Measurements from ENCODE around the gene TRAF1. TPM values are rescaled to one million over a fixed set of nuclear protein-coding genes. Genes with fewer than 3 reads are reported as not detected.

Gene TRAF1
- total and polyA plus RNA-seq, 2 of the 13 experiments (the other 11 are each of a cell fraction or from before 2014, with no cell fraction given): 0.44 to 1.0 TPM

- H3K27me3 ChIP-seq (ENCODE audit: control insufficient read depth in 1 of 2, insufficient read depth in 2 of 2, low read length in 2 of 2): no peaks in the 10 kb centered on the region
- H3K4me2 ChIP-seq (ENCODE audit: low read depth, low read length): no peak overlapping the region
- WGBS (ENCODE audit: low lambda C conversion rate): 79% methylated on average over 2 of the region's 2 CpGs
- intact Hi-C loops (cut with micrococcal nuclease; ENCODE audit: unreplicated experiment): no loop called here
- no peaks in the 10 kb centered on the region for H3K9me3 ChIP-seq (ENCODE audit: low read length)
- H2AFZ ChIP-seq (ENCODE audit: low read length): no peak overlapping the region
- no peaks in the 10 kb centered on the region for H3K79me2 ChIP-seq (ENCODE audit: insufficient read depth, low read length)
- H3K4me1 ChIP-seq (ENCODE audit: insufficient read depth, low read length): no peaks in the 10 kb centered on the region
- no TSS peak for BruUV-seq (replicated peaks)
- ATAC-seq (no peak), DNase-seq (ENCODE audit: low spot score) (no peak), FAIRE-seq (no peak)
- peaks cover 6 to 15% of the 10 kb centered on the region in 2 experiments; a peak in 4 of 5 replicates for H3K36me3 ChIP-seq (replicated peaks in 1 of 2; ENCODE audit: control insufficient read depth in 1 of 2, insufficient read depth in 2 of 2, low read length in 2 of 2)
- no peak overlapping the region for H3K4me3 ChIP-seq (replicated peaks in 1 of 3; ENCODE audit: insufficient read depth in 1 of 3, low read depth in 2 of 3, low read length in 3 of 3)
- in situ Hi-C loops (cut with HindIII; ENCODE audit: extremely low pct_ligation_motif_present, low pct_unique_long_range_greater_than_20kb): no loop called here
- H3K9ac ChIP-seq (ENCODE audit: insufficient read depth, low read depth, low read length): no peak overlapping the region
- H4K20me1 ChIP-seq (ENCODE audit: insufficient read depth, low read length): no peaks in the 10 kb centered on the region
- POLR2A ChIA-PET: no interaction called here
- CTCF ChIA-PET (ENCODE audit: low intra/inter-chr PET ratio, low total read pairs): no interaction called here
- H3K27ac ChIP-seq (ENCODE audit: extremely low read length, insufficient read depth, low read length): no peak overlapping the region
- TF ChIP-seq EP300 (IDR thresholded peaks at IDR 0.05; ENCODE audit: low read depth in 2 of 2, low read length in 2 of 2) (no peak), EP300 (CRISPR knock-in tag; IDR thresholded peaks at IDR 0.05; ENCODE audit: borderline replicate concordance) (no peak), ZNF510 (CRISPR knock-in tag; IDR thresholded peaks at IDR 0.05; ENCODE audit: low read depth) (no peak), GZF1 (CRISPR knock-in tag; IDR thresholded peaks at IDR 0.05) (no peak)
- TF ChIP-seq, protein P1, sequence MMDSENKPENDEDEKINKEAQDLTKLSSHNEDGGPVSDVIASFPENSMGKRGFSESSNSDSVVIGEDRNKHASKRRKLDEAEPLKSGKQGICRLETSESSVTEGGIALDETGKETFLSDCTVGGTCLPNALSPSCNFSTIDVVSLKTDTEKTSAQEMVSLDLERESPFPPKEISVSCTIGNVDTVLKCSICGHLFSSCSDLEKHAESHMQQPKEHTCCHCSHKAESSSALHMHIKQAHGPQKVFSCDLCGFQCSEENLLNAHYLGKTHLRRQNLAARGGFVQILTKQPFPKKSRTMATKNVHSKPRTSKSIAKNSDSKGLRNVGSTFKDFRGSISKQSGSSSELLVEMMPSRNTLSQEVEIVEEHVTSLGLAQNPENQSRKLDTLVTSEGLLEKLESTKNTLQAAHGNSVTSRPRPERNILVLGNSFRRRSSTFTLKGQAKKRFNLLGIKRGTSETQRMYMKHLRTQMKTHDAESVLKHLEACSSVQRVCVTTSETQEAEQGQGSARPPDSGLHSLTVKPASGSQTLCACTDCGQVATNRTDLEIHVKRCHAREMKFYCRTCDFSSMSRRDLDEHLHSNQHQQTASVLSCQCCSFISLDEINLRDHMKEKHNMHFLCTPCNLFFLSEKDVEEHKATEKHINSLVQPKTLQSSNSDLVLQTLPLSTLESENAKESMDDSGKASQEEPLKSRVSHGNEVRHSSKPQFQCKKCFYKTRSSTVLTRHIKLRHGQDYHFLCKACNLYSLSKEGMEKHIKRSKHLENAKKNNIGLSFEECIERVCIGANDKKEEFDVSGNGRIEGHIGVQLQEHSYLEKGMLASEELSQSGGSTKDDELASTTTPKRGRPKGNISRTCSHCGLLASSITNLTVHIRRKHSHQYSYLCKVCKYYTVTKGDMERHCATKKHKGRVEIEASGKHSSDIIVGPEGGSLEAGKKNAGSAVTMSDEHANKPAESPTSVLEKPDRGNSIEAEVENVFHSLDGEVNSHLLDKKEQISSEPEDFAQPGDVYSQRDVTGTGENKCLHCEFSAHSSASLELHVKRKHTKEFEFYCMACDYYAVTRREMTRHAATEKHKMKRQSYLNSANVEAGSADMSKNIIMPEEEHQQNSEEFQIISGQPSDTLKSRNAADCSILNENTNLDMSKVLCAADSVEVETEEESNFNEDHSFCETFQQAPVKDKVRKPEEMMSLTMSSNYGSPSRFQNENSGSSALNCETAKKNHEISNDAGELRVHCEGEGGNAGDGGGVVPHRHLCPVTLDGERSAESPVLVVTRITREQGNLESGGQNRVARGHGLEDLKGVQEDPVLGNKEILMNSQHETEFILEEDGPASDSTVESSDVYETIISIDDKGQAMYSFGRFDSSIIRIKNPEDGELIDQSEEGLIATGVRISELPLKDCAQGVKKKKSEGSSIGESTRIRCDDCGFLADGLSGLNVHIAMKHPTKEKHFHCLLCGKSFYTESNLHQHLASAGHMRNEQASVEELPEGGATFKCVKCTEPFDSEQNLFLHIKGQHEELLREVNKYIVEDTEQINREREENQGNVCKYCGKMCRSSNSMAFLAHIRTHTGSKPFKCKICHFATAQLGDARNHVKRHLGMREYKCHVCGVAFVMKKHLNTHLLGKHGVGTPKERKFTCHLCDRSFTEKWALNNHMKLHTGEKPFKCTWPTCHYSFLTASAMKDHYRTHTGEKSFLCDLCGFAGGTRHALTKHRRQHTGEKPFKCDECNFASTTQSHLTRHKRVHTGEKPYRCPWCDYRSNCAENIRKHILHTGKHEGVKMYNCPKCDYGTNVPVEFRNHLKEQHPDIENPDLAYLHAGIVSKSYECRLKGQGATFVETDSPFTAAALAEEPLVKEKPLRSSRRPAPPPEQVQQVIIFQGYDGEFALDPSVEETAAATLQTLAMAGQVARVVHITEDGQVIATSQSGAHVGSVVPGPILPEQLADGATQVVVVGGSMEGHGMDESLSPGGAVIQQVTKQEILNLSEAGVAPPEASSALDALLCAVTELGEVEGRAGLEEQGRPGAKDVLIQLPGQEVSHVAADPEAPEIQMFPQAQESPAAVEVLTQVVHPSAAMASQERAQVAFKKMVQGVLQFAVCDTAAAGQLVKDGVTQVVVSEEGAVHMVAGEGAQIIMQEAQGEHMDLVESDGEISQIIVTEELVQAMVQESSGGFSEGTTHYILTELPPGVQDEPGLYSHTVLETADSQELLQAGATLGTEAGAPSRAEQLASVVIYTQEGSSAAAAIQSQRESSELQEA (CRISPR knock-in tag; IDR thresholded peaks at IDR 0.05; ENCODE audit: not compliant biosample characterization): no peak
Observed at GRCh38 chr9:120947222-120947621, 20.6 kb upstream of the TRAF1 start.

All from HepG2 (cell line).